Right renal cortex interstitium (tissue), 3 donors: ENCODE results near the gene HTR4. TPM values are rescaled to one million over a fixed set of nuclear protein-coding genes. Genes with fewer than 3 reads are reported as not detected.

Experiments
- DNase-seq, 3 donors: peaks; one replicate each; pipeline ENCODE4 v3.0.0-alpha.2; 2013; ENCODE audit warnings: low read depth in 3 of 3, low spot score in 2 of 3
- polyA plus RNA-seq, 3 donors: library from polyadenylated mRNA; unstranded; fragments of 120-200 nt; gene quantifications; one replicate each; pipeline ENCODE4 v1.2.1, GENCODE V29; 2013; ENCODE audit not compliant: insufficient read length in 3 of 3

Gene HTR4
- polyA plus RNA-seq, 3 donors: 0.04 to 0.08 (median 0.06) TPM

DNA sequence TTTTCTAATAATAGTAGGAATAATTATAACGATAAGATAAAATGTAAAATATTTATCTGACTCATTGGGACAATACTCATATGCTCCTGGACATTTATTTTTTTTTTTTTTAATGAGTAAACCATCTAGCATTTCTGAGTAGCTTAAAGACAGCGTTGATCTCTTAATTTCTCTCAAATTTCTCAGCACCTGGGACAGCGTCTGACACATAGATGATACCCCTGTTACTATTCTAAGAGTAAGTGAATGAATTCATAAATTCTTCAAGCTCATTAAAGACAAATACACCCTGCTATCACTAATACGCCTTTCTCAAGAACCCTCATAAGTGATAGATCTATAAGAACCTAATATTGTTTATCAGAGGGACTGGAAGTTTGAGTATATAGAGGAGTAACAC, 12.0 kb upstream of the HTR4 start:
- DNase-seq: no peak

DNA sequence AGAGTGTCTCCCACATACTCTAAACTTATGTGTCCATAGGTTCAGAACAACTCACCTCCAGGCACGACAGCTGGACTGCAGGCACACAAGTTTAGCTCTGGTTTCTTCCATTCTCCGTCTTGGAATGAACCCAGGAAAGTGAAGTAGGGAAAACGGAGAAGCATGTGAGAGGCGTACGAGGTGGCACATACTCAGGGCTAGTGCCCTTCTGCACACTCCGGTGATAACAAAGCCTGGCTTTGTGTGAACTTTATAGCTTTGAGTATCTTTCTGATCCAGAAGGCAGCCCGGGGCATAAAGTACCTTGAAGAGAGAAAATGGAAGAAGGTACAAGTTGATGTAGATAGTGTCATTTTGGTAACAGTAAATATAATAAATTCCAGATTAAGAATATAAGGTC, 11.1 kb upstream of the HTR4 start:
- DNase-seq: no peak

- DNase-seq: no peak
Observed at GRCh38 chr5:148663509-148663908, 9.2 kb upstream of the HTR4 start.

- DNase-seq: no peak
Observed at GRCh38 chr5:148660346-148660660, 6.0 kb upstream of the HTR4 start.

GRCh38 chr5:148659641-148660345, 5.5 kb upstream of the HTR4 start:
- no peak for DNase-seq

DNA sequence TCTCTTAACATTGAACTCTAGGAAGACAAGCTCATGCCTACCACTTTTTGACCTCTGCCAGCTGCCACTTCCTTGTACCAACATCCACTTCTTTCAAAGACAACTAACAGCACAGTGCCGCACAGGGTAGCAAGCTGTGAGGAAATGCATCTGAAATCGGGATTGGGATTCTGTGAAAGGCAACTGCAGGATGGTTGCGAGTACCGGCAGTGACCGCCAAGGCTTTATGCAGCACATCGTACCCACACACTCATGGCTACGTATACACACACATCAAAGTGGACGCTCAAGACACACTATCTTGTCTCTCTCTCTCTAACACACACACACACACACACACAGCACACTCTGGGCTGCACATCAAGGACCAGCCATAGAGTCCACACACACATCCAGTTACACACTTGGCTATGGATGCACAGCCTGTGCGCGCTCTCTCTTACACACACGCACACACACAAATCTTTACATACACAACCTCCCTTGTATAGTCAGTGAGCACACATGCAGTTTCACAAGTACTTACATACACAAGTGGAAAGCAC, 964 bp downstream of the HTR4 start:
- DNase-seq: no peak

GRCh38 chr5:148651528-148651927, 2.8 kb downstream of the HTR4 start:
- no peak for DNase-seq

- DNase-seq: no peak
Observed at GRCh38 chr5:148645527-148645926, 8.8 kb downstream of the HTR4 start.

DNA sequence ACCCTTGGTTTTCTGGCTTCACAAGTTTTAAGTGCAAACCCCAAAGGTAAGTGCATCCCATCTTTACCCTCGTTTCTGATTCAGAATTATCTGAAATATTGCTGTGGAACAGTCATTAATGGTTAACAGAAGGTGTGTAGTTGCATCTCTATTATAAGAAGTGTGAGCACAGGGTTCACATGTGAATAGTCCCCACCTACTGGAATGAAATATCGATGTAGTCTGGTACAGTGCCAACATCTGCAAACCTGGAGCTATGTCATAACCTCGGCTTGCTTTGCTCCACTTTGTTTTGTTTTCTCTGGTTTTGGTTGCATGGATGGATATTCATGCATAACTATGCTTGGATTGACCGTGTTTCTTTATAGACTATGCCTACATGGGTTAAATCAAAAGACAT, 12.6 kb downstream of the HTR4 start:
- no peak for DNase-seq

GRCh38 chr5:148640471-148640870, 13.9 kb downstream of the HTR4 start:
- DNase-seq: no peak

- DNase-seq: no peak
Observed at GRCh38 chr5:148639081-148639480, 15.2 kb downstream of the HTR4 start.

- DNase-seq: no peak
Observed at GRCh38 chr5:148636353-148636752, 18.0 kb downstream of the HTR4 start.

GRCh38 chr5:148635321-148636083, 18.8 kb downstream of the HTR4 start:
- DNase-seq: no peak

- no peak for DNase-seq
Observed at GRCh38 chr5:148633067-148633377, 21.3 kb downstream of the HTR4 start.

GRCh38 chr5:148632255-148633066, 21.9 kb downstream of the HTR4 start:
- no peak for DNase-seq

DNA sequence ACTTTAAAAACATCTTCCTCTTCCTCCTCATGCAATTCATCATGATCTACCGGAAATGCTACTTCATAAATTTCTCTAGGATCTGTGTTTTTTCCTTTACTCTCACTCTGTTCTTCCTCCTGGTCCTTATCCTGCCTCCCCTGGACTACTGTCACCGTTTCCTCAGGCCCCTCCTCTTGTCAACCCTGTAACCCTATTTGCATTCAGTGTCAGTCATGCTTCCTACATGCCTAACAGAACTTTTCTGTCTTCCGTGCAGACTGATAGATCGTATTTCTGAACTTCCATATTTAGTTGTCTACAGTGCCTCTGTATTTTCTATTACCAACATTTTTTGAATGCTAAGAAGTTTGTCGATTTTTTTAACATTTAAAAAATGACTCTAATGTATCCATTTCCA, 27.3 kb downstream of the HTR4 start:
- DNase-seq: no peak

- no peak for DNase-seq
Observed at GRCh38 chr5:148626081-148626613, 28.2 kb downstream of the HTR4 start.

- no peak for DNase-seq
Observed at GRCh38 chr5:148625250-148625649, 29.1 kb downstream of the HTR4 start.

- no peak for DNase-seq
Observed at GRCh38 chr5:148623741-148624140, 30.6 kb downstream of the HTR4 start.

- no peak for DNase-seq
Observed at GRCh38 chr5:148623101-148623500, 31.2 kb downstream of the HTR4 start.

DNA sequence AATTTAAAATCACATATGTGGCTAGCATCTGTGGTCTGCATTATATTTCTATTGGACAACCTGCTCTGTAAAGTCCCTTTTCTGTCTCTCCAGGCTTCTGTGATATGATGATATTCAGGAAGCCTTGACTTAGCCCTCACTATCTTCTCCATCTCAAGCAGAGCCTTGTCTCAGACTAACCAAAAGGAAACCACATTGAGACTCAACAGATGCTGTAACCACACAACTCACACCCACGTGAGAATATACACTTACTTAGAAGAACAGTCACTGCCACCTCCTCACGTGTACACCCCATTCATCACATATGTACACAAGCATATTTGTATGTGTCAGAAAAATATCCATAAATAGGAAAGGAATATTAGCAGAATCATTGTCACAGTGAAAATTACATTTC, 33.6 kb downstream of the HTR4 start:
- no peak for DNase-seq
